GM20431 (cell line): ENCODE results near the gene SPRED2.

Source experiments
- in situ Hi-C: fragments of 300-500 bp; cut with MseI, MboI; formaldehyde crosslinking; loops from one replicate; pipeline ENCODE4 v1.15.0; 2020; ENCODE audit warnings: low sequenced_read_pairs; ENCODE audit not compliant: unreplicated experiment

The SPRED2 gene

GRCh38 chr2:65417509-65418085 lies 14.8 kb downstream of the SPRED2 start:
- in situ Hi-C loops = no loop called here

DNA sequence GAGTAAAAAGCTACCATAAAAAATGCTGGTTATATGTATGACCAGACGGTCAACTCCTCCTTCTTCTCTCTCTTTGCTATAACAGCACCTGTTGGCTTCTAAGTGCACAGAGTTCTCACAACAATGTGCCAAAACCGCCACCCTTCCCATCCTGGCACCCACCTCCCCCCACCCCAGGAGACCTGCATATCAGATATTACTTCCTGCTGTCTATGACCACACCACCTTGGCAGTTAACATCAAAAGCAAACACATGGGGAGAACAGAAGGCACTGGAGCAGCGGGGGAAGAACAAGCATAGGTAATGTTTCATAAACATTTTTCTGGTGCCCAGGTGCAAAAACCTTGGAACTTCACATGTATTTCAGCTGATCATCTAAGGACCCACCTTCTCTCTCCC lies 15.5 kb downstream of the SPRED2 start:
- in situ Hi-C loops = no loop called here

- in situ Hi-C loops = no loop called here
Measured at GRCh38 chr2:65416321-65416720, 16.1 kb downstream of the SPRED2 start.

DNA sequence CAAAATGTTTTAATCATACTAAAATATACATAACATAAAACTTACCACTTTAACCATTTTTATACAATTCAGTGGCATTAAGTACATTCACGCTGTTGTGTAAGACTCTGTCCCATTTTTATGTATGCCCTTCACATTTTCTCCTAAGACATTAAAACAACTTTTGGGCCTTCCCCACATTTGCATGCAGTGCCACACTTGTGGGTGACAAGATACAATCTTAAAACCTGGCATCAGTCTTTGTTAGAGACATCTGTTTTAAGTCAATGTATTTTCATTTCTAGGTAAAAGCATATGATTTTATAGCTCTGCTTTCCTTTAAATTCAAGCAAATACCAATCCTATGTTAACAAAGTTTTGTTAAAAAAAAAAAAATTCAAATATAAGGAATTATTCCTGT lies 17.3 kb downstream of the SPRED2 start:
- in situ Hi-C loops = no loop called here

- in situ Hi-C loops = no loop called here
Measured at GRCh38 chr2:65413610-65414009, 18.8 kb downstream of the SPRED2 start.

- in situ Hi-C loops = no loop called here
Measured at GRCh38 chr2:65413106-65413505, 19.3 kb downstream of the SPRED2 start.

- in situ Hi-C loops = no loop called here
Measured at GRCh38 chr2:65411056-65411795, 21.2 kb downstream of the SPRED2 start.

DNA sequence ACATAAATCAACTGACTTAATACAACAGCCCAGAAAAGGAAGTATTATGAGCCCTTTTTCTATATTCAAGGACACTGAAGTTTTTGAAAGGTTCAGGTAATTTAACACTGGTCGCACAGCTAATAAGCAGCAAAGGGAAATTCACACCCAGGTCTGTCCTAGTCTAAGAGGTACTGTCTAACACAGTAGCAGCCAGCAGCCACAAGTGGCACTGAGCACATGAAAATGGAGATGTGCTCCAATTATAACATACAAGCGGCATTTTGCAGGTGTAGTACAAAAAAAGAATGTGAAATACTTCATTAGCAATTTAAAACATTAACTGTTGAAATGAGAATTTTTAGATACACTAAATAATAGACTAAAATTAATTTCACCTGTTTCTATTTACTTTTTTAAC lies 23.4 kb downstream of the SPRED2 start:
- in situ Hi-C loops = no loop called here

GRCh38 chr2:65407240-65407639 lies 25.2 kb downstream of the SPRED2 start:
- in situ Hi-C loops = no loop called here

DNA sequence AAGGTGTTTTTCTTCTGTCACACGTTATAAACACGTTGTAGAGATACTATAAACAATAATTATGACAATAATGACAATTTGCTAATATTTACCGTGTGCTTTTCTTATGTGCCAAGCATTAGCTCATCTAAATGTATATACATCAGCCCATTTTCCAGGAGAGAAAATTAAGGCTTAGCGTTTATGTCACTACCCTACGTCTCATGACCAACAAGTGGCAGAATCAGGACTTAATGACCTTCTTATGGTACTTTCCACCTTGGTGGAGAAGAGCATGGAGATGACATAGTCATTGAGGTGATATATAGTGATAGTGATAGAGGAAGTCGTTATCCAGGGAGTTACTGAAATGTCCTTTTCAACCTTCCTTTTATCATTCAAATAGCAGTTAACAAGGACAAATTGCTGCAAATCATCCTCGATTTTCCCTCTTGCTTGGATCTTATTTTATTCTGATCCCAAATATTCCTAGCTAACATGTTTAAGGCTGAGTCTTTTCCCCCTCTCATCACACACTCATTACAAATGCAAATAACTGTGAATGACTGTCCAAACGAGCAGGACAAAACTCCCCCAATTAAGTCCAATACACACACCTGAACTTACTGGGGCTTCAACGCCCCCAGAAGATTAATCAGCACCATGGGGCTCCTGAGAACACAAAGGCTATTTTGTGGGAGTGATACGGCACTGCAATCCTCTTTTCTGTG lies 27.3 kb downstream of the SPRED2 start:
- in situ Hi-C loops = no loop called here

- in situ Hi-C loops = no loop called here
Measured at GRCh38 chr2:65403529-65403915, 28.9 kb downstream of the SPRED2 start.

DNA sequence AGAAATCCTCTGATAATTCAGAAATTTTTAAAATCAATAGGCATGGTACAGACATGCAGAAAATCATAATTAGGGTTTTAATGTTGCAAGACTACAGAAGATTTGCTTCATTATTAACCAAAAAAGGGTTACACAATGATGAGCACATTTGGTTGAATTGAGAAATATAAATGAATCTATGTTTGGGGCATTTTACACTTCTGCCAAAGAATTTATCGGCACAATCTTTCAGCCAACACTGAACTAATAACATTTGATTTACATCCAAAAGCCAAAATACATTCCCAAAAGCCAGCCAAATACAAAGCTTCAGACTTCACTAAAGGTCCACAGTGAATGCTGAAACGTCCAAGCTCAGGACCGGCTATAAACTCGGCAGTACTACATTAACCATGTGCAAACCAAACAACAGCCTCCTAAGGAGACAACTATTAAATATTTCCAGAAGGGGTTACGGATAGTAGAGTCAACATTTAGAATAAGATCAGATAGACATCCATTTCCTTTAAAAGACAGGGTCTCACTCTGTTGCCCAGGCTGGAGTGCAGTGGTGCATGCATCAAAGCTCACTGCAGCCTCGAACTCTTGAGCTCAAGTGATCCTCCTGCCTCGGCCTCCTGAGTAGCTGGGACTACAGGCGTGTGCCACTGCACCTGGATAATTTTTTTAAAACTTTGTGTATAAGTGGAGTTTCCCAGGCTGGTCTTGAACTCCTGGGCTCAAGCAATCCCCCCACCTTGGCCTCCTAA lies 29.4 kb downstream of the SPRED2 start:
- in situ Hi-C loops = no loop called here

DNA sequence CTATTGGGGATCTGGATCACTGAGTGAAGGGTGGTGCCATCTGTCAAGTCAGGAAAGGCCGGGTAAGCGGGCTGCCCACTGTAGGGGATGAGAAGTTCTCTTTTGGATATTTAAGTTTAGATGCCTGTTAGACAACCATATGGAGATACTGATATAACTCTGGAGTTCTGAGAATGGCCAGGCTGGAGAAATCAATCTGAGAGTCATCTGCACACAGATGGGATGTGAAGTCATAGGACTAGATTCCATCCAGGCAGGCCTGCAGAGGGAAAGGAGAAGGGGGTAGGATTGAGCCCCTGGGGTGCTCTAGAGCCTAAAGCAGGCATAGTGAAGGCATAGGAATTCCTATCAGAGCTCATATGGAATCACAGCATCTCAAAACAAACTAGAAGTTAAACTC lies 30.1 kb downstream of the SPRED2 start:
- in situ Hi-C loops = no loop called here

GRCh38 chr2:65397122-65397521 lies 35.3 kb downstream of the SPRED2 start:
- in situ Hi-C loops = no loop called here

GRCh38 chr2:65396348-65397026 lies 35.9 kb downstream of the SPRED2 start:
- in situ Hi-C loops = no loop called here

DNA sequence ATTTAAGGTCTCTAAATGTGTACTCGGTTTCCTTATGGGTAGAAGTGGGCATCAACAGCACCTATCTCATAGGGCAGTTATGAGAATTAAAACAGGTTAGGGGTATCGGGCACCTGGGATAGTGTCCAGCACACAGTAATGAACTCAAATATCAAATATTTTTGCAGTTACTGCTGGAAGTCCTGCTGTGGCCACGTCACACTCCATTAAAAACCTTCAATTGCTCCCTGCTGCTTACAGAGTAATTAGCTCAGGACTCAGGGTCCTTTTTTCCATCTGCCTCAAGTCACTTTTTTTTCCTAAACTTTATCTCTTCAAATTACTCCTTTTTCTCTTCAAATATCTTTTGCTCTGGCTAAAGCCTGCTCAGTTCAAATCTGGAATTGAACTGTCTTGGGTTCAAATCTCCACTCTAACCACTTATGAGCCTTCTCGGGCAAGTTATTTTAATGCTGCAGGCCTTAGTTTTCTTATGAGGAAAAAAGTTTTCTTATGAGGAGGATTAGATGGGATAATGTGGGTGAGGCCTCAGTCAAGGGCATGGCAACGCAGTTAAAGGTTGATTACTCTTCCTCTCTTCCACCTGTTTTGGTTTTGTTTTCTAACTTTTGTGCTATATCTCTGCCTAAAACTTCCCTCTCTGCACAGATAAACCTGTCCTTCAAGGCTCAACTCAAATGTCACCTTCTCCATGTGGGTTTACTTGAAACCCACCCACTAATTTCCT lies 36.6 kb downstream of the SPRED2 start:
- in situ Hi-C loops = no loop called here

DNA sequence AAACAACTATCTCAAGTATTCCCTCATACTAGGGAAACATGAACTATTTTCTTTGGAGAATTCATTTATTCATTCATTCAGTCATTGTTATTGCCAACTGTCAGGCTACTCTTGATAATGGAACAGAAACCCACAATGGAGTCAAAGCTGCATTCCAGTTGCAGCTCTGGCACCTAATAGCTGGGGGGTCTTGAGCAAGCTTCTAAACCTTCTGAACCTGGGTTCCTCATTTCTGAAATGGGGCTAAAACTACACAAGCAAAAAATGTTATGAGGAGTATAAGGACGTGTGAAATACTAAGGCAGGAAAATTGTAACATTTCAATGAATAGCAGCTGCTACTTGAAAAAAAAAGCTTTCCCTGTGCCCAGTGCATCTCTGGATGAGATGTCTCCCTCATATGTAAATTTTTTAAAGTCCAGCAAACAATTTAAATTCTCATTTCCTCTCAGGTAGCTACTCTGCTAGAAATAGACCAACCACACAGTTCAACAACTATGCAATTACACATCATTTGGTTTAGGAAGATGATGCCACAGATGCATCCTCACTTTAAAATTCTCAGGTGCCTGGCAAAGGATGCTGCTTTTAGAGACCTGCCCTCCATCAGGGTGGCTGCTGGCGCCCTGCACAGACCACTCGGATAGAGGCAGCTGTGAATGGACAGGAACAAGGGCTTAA lies 38.5 kb downstream of the SPRED2 start:
- in situ Hi-C loops = no loop called here

DNA sequence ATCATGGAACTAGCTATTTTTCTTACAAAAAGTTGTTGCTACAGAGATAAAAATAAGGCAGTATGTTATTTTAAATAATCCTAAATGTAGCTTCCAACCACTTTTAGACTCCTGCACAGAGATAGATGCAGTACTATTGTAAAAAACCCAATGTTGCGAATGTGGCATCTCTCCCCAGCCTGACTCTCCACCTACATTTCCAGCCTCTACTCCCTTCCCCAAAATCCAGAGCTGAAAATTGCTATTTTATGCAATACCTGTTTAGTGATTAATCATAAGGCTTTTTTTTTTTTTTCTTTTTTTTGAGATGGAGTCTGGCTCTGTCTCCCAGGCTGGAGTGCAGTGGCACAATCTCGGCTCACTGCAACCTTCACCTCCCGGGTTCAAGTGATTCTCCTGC lies 39.4 kb downstream of the SPRED2 start:
- in situ Hi-C loops = no loop called here

GRCh38 chr2:65392609-65393008 lies 39.8 kb downstream of the SPRED2 start:
- in situ Hi-C loops = no loop called here
